HG02678 (cell line): ENCODE measurements around the gene KRT9.
"Not testable (repeated sequence)": the region's sequence is repeated elsewhere in the genome, so short reads cannot be mapped to it uniquely, and the experiment has no call there.

Experiments
- ATAC-seq: cut with Tn5 transposase; IDR thresholded peaks from one replicate; pipeline ENCODE4 v1.9.1; 2021; ENCODE audit warnings: mild to moderate bottlenecking, moderate library complexity; ENCODE audit not compliant: unreplicated experiment

KRT9 gene

GRCh38 chr17:41579484-41580243, 7.8 kb upstream of the KRT9 start:
- ATAC-seq = no peak

- ATAC-seq = no peak
Measured at GRCh38 chr17:41578971-41579370, 7.1 kb upstream of the KRT9 start.

DNA sequence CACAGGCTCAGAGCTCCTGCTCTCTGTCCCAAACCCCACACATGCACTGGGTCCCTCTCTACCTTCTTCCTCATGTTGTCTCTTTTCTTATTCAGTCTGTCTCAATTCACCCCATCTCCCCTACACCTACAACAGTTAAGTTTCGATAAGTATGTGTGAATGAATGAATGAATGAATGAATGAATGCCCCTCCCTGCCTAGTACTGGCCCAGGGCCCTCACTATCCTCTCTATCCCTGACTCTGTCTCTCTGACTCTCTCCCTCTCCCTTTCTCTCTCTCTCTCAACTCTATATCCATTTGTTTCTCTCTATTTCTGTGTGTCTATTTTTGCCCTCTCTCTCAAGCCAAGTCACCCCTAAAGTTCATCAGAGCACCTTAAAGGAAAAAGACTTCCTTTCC, 6.7 kb upstream of the KRT9 start:
- no peak for ATAC-seq

DNA sequence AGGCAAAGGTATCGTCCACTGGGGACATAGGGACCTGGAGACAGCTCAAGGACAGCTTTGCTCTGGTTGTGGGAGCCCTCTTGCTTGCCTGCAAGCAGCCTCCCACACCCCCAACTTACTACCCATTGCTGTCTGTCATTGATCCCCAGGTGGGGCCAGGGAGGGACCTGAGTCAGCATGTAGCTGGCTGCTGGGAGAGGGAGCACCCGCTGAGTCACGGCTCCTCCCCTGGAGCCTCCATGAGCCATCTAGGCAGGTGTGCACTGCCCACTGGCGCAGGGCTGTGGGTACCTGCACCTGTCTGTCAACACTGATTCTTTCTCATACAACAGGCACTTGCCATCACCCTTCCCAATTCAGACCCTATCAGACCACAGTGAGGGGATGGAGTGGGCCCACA, 4.9 kb upstream of the KRT9 start:
- ATAC-seq = not testable (repeated sequence)

DNA sequence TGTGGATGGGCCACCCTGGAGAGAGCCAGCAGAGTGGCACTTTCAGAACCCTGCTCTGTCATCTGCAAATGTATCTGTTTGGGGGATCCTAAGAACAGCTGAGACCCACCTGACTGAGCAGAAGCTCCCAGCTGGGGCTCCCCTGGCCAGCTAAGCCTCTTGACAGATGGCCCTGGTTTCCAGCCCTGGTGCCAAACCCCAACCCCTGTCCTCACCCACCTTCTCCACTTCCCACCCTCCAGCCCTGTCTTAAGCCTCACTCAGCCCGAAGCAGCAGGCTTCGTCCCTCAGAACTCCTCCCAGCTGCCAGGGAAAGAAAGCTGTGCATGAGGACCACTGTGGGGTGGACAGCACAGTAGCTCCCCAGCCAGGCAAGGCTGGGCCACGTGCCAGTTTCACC, 3.5 kb upstream of the KRT9 start:
- ATAC-seq = no peak

GRCh38 chr17:41567317-41567716, 4.5 kb downstream of the KRT9 start:
- no peak for ATAC-seq

GRCh38 chr17:41565338-41565737, 6.5 kb downstream of the KRT9 start:
- no peak for ATAC-seq

DNA sequence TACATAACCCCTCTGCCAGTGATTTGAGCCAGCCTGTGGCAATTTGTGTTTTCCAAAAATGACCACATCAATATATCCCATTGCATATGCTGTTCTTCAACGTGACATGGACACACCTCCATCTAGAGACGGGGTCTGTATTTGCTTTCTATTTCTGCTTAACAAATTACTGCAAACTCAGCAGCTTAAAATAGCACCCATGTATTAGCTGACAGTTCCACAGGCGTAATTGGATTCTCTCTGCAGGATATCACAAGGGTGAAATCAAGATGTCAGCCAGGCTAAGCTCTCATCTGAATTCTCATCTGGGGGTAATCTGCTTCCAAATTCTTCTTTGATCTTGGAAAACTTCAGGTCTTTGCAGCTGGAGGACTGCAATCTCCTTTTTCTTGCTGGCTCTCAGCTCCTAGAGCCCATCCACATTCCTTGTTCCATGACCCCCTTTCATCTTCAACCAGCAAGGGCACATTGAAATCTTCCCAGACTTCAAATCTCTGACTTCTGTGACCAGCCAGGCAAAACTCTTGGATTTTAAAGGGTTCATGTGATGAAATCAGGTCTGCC, 8.2 kb downstream of the KRT9 start:
- no peak for ATAC-seq

DNA sequence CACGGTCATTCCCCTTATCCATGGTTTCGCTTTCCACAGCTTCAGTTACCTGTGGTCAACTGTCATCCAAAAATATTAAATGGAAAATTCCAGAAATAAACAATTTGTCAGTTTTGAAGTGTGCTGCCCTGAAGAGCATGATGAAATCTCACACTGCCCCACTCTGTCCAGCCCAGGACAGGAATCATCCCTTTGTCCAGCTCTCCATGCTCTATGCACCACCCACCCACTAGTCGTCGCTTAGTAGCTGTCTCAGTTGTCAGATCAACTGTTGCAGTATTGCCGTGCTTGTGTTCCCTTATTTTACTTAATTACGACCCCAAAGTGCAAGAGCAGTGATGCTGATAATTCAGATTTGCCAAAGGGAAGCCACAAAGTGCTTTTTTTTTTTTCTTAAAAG, 10.3 kb downstream of the KRT9 start:
- ATAC-seq = no peak

- no peak for ATAC-seq
Measured at GRCh38 chr17:41559548-41559947, 12.3 kb downstream of the KRT9 start.

- no peak for ATAC-seq
Measured at GRCh38 chr17:41556931-41557330, 14.9 kb downstream of the KRT9 start.

GRCh38 chr17:41556306-41556705, 15.6 kb downstream of the KRT9 start:
- no peak for ATAC-seq

GRCh38 chr17:41555105-41555887, 16.6 kb downstream of the KRT9 start:
- ATAC-seq = no peak

DNA sequence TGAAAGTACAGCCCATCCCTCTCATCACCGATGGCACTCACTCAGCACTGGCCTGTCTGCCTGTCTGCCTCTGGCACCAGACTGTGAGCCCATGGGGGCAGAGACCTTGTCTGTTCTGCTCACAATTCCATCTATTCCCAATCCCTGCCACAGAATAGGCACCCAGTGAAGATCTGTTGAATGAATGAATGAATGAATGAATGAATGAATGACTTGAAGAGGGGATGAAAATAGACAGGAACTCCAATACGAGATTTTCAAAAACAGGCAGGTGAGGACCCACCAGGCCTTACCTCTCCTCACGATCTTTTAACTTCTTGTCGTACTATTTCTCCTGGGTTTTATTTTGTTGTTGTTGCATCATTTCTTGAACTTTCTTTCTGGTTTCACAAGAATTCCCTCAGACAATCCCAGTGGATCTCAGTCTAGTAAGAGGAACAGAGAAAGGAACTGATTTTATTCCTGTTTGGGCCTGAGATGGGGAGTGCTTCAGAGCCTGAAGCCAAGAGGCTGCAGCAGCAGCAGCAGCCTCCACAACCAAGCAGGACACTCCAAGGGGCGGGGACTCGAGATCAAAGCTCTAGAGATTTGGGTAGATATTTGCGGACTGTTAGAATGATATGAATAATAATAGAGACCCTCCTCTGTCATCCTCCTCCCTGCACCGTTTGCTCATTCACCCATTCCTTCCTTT, 17.7 kb downstream of the KRT9 start:
- no peak for ATAC-seq

DNA sequence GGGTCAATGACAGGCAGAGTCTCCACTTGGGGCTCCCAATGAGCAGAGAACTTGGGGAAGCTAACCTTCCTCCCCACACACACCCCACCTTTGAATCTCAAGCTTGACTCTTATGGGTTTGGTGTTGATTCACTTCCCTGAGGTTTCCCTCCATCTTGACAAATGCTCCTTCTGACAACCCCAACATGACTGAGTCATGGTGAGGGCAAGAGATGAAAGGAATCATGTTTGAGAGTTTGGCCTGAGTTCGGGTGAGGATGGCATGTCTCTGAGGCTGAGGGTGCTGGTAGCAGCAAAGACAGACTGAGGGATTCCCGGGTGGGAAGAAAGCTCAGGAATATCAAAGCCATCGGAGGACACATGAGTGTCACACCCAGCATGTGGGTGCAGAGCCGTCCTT, 18.7 kb downstream of the KRT9 start:
- ATAC-seq = no peak

DNA sequence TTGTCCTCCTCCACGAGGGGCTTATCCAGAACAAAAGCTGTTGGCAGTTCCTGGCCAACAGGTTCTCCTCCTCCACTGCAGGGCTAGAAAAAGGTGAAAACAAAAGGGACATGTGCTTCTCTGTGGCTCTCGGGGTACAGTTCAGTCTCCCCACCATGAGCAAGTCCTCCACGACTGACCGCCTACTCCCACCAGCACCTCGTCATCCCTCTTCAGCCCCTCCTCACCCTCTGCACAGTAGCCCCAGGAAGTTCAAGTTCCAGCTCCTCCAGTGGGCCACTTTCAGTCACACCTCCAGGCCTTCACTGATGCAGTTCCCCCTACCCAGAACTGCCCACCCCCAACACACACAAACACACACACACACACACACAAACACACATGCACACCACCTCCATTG, 19.4 kb downstream of the KRT9 start:
- no peak for ATAC-seq

- no peak for ATAC-seq
Measured at GRCh38 chr17:41551365-41551764, 20.5 kb downstream of the KRT9 start.

GRCh38 chr17:41549596-41550039, 22.2 kb downstream of the KRT9 start:
- no peak for ATAC-seq

GRCh38 chr17:41548844-41549595, 22.8 kb downstream of the KRT9 start:
- no peak for ATAC-seq

- ATAC-seq = no peak
Measured at GRCh38 chr17:41547921-41548843, 23.7 kb downstream of the KRT9 start.
